ENCODE data around the gene C16orf82.

Gene C16orf82

DNA sequence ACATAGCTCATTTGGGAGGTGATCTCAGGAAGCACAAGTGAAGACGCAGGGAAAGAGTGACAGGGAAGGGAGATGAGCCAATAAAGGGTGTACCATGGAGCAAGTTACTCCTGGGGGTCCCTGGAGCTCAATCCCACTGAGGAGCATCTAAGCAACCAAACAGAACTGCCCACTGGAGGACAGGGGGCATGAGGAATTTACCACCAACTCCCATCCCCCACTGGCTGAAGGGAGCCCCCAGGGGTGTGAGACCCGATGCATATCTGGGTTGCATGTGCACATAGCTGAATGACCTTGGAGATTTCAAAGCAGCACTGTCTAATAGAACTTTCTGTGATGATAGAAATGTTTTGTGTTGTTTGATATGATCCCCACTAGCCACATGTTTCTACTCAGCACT, 29.6 kb downstream of the C16orf82 start:
- DNase-seq, result no peak

DNA sequence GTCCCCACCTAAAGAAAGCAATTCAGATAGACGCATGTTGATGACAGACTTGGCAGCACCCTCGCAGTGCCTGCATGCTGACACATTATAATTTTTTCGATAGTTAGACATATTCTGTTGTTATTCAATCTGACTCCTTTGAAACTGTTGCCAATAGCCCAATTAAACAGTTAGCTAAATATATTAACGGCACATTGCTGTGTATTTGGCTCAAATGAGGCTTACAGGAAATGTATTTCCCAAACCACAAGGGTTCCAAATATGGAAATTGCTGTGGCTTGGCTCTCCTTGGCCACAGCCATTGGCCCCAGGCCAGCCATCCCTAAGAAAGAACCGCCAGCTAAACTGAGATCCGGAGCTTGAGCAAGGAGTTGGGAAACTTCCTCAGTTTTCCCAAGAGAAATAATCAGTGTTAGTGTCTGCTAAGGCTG, 31.1 kb downstream of the C16orf82 start:
- no peak for DNase-seq

DNA sequence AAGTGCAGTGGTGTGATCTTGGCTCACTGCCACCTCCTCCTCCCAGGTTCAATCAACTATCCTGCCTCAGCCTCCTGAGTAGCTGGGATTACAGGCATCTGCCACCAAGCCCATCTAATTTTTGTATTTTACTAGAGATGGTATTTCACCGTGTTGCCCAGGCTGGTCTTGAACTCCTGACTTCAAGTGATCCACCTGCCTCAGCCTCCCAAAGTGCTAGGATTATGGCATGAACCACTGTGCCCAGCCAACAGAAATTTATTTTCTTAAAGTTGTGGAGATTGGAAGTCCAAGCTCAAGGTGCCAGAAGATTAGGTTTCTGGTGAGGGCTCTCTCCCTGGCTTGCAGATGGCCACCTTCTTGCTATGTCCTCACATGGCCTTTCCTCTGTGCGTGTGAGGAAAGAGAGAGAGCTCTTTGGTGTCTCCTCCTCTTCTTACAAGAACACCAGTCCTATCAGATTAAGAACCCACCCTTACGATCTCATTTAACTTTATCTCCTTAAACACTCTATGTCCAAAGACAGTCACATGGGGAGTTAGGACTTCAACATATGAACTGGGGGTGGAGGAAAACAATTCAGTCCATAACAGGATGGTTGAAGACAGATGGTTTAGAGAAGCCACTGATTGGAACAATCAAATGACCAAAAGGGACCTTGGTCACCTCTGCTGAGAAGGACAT, 31.8 kb downstream of the C16orf82 start:
- no peak for DNase-seq

DNA sequence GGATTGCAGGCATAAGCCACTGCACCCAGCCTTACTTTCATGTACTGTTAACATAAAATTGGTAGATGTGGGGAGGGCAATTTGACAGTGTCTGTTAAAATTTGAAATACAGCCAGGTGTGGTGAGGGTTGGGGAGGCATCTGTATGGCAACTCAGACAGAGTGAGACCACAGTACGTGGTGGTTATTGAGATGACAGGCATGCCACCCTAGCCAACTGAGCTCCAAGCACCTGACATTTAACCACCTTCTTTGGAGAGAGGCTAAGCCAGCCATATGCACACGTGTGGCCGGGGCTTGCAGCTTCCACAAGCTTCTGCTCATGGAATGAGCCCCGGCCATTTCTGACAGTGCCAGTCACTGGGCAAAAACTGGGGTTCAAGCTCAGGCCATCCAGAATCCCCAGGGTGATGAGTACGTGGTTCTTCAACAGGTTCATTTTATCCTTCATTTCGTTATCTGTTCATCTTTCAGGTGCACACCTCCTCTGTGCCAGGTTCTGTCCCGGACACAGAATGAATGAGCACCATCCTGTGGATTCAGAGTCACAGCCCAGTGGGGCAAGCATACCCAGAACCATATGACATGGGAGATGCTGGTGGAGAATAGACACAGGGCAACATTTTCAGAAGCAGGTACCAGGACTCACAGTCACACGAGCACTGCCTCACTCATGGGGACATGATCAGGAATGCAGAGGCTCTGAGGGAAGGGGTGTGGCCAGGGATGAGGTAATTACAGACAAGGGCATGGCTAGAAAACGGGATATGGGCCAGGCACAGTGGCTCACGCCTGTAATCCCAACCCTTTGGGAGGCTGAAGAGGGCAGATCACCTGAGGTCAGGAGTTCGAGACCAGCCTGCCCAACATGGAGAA, 36.2 kb downstream of the C16orf82 start:
- DNase-seq, result no peak

DNA sequence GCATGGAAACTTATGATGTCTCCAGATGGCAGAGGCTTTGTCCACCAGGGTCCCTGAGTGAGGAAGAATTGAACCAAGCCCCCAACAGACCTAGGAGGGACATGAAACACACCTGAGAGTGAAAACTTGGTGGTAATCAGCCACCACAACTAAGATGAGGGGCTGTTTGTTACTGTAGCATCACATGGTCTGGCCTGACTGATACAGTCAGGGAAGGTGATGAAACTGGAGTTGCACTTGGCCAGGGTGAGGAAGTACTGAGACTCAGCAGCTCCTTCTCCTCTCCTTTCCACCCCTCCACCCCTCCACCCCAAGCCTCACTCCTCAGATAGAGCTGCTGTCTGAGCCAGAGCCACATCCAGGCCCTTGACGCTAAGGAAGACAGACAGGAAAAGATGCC, 37.2 kb downstream of the C16orf82 start:
- DNase-seq, result no peak

DNA sequence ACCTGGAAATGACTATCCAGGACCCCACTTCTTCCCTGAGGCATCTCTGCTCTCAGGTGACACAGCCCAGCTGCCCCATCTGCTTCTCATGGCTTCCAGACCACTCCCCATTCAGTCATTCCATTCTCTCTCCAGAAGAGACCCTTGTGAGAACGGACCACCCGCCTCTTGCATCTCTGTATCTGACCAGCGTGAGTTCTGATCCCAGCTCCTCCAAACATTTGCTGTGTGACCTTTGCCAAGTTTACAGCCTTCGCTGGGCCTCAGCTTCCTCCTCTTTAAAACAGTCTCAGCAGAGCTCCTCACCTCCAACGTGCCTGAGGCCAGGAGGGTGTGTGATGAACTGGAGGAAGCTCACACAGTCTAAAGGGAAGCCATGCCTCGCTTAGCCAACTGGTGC, 39.6 kb downstream of the C16orf82 start:
- no peak for DNase-seq

DNA sequence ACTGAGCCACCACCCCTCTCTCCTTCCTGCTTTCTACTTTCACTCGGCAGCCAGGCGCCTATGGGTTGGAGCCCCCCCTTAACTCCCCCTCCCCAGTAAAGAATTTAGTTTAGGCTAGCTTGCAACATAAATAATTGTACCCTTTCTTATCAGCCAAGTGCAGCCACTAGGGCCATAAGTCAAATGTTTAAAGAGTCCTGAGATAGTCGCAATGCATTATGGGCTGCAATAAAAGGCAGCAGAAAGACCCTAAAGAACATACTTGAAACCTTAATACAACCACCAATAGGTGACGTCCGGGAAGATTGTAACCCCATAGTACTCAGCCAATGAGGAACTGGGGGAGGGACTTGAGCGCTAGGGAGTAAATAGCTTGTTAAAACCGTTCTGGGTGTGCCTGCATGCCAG, 40.5 kb downstream of the C16orf82 start:
- no peak for DNase-seq

DNA sequence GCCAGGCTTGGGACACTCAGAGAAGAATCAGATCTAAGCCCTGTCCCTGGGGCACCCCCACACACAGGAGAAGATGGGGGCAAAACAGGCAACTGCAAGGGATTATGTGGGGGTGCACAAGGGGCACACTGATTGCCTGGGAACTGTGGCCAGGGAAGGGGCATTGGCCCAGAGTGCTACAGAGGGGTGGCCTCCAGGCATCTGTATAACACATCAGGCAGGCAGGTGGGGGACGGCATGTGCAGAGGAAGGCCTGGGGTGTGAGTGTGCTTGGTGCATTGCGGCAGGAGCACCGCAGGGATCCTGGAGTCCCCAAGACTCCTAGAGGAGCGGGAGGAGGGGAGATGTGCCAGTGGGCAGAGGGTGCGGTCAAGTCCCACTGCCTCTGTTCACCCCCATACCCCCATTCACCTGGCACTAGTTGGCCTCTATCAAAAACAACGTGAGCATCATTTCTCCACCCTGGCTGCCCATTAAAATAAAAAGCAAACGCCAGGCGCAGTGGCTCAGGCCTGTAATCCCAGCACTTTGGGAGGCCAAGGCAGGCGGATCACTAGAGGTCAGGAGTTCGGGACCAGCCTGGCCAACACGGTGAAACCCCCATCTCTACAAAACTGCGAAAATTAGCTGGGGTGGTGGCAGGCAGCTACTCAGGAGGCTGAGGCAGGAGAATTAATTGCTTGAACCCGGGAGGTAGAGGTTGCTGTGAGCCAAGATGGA, 41.5 kb downstream of the C16orf82 start:
- no peak for DNase-seq

DNA sequence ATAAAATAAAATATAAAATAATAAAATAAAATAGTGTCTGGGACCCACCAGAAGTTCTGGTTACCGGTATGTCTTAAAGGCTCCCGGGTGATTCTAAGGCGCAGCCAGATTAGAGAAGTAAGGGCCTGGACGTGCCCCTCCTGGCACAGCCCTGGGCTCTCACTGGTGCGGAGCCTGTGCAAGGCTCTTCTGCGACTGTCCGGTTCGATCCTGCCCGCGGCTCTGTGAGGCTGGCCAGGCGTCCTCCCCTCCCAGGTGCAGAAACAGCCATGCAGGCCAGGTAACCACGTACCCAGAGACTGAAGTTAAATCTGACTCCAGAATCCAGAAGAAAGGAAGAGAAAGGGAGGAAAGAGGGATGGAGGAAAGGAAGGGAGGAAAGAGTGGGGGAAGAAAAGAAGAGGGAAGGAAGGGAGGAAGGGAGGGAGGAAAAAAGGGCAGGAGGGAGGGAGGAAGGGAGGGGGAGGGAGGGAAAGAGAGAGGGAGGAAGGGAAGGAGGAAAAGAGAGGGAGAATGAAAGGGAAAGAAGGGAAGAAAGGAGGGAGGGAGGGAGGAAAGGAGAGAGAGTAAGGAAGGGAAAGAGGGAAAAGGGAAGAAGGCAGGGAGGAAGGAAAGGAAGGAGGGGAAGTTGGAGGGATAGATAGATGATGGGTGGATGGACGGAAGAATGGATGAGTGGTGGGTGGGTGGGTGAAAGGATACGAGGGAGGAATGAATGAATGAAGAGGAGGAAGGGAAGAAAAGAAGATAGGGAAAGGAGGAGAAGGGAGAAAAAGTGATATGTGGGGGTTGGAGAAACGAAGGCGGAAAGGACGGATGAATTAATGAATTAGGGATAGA, 42.3 kb downstream of the C16orf82 start:
- DNase-seq, result no peak

DNA sequence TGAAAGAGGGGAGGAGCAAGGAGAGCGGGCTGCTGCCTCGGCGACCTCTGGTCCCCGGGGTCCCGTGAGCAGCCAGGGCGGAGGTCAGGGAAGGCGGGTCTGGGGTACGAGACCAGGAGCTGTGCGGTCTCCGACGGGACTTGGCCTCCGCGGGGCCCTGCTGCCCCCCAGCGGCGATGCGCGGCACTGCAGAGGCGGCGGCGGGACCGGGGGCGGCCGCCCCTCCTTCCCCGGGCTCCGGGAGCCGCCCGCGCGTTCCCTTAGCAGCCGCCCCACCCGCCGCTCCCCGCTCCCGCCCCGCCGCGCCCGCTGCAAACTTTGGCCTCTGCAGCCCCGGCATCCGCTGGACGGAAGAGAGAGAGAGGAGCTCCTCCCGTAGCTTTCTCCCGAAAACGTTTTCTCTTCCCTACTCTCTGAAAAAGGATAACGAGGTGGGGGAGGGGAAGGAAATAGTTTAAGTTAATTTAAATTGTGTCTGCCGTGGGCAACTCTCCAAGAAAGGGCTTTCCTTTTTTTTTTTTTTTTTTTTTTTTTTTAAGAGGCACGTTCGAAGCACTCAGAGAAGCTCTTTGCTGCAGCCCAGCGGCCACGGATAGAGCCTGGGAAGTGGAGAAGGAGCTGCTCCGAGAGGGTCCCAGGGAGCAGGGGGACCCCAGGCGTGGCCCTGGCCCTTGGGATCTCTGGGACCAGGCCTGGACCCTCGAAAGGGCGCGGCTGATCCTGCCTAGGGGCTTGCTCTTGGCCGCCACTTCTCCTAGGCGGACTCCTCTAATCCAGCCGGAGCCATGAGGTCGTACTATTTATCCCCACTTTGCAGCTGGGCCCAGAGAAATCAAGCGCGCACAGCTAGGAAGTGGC, 43.2 kb downstream of the C16orf82 start:
- peak; percentile 70 for DNase-seq

DNA sequence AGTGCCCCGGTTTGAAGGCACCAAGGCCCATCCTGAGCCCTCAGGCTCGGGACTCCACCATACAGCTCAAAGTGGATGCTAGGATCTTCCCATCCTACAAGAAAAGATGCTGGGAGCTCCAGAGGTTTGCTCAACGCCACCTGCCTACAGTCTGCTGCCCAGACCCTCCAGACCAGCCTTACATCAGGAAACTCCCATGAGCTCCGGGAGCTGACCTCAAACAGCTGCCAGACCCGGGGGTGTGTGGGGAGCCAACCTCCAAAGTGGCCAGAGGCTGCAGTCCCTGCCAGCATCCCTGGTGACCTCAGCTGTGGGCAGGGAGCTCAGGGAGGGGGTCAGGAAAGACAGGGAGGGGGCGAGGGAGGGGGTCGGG, 43.8 kb downstream of the C16orf82 start:
- no peak for DNase-seq

DNA sequence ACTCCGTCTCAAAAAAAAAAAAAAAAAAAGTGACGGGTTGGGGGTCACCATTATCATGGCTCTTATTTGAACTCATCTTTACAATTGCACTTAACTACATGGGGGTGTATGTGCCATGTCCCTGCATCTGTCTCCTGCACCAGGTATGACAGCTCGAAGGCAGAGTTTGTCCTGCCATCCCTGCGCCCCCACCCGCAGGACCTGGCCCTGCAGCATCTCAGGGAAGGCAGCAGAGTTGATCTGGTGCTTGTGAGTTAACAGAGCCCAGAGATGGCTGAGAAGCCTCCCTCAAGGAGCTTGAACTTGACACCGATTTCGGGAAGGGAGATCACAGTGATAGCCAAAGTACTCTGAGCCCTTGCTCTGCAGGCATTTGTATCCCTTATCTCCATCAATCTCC, 44.8 kb downstream of the C16orf82 start:
- no peak for DNase-seq

DNA sequence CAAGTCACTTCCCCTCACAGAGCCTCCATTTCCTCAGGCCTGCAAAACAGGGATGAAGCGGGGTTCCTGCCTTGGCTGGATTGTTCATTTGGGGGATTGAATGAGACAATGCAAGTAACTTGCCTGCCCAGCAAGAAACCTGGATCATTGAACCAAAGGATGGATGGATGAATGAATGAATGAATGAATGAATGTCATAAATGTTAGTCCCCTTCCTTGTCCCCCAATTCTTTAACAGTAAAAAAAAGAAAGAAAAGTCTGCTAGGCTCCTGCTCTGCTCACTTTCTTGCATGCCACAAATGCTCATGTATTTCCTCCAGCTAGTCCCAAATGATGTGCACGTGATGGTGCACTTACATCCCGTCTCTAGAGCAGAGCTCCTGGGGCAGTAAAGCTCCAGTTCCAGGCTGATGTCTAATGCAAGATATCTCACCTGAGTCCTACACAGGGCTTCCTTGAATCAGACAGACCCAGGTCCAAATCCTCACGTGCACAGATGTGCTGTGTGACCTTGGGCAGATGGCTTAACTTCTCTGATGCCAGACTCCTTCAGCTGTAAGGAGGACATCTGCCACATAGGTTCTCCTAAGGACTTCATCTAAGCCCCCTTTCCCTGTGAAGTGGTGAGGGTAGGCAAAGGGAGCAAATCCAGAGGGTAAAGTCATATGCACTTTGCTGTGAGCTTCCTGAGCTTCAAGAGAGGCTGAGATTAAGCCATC, 45.5 kb downstream of the C16orf82 start:
- no peak for DNase-seq

DNA sequence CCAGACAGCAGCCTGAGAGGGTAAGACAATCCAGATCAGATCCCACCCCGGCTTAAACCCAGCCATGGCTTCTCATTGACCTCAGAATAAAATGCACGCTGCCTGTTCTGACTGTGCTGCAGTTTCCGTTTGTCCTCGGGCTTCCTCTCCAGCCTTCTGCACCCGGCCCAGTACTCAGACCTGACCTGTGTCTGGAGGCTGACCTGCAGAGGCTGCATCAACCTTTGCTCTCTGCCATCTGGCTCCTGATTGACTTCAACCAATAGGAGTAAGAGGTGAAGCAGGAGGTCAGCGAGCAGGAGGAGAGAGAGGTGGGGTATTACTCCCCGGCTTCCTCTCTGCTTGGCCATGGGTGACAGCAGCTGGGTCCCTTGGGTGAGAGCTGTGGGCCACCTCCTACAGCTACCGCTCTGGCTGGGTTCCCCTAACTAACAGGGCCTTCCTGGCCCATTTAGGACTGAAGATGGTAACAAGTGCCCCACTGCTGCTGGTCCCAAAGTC, 46.7 kb downstream of the C16orf82 start:
- DNase-seq, result no peak

DNA sequence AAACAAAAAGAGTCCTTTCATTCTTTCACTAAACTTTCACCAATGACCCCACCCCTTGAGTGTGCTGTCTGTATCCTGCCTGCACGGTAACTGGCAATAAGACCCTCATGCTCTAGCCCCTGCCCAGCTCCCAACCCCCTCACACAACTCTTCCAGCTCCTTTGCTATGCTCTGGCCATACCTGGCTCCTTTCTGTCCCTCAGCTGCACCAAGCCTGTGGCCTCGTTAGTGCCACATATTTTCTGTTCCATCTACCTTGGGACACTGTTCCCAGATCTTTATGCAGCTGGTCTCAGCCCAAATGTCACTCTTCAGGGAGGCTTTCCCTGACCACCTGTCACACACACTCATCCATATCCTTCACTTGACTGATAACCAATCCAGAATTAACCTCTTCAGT, 47.3 kb downstream of the C16orf82 start:
- DNase-seq, result no peak

DNA sequence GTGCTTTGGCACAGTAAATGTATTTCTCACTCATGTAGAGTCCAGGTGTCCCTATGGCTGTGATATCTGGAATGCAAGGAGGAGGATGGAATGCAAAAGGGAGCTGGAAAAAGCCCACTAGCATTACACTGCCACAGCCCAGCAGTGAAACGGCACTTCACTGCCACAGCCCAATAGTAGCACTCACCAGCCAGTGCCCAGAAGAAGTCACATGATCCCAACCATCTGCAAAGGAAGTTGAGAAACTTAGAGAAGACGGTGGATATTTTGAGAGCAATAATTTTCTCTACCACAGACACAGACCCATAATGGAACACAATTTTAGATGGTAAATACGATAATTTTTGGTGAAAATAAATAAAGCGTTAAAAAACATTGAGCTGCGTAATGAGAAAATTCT, 51.8 kb downstream of the C16orf82 start:
- DNase-seq, result no peak

Measured in HCEC 1CT (cell line).